SKM-1 treated with dmso at 0.1 percent for 144 hours (cell line): ENCODE results near the gene TRMT11.
A peak's percentile ranks its signal among the peaks of the same experiment; 100 is the strongest.
"Not testable (repeated sequence)": the region's sequence is repeated elsewhere in the genome, so short reads cannot be mapped to it uniquely, and the experiment has no call there.

Source experiments
- DNase-seq: peaks from one replicate; lab custom pipeline; 2025; ENCODE audit not compliant: unreplicated experiment; lab: John Stamatoyannopoulos, UW

Gene TRMT11

DNA sequence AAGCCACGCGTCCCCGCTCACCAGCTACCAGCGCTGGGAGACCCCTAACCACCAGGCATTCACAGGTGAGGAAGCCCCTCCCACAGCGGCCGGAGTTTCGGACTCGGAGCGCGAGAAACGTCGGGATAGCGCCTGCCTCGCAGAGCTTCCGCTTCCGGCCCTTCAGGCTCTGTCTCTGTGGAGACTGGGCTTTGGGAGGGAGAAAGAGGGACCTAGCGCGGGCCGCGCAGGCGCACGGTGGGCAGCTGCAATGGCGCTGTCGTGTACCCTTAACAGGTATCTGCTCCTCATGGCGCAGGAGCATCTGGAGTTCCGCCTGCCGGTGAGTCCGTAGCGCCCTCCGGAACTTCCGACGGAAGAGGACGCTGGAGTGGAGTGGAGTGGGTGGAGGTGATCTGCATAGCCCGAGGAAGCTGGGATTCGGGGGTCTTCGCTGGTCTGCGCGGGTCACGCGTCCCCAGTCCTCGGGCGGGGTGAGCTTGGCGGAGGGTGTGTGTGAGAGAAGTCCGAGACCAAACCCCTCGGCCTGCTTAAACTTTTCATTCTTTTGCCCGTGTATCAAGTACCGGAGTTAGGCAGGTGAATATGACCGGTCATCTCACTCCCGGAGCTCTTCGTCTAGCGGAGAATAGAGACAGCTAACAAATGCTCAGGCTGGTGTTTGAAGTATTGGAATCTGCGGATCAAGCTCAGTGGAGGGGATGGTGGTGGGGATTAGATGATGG is at the start of gene TRMT11:
Gene TRMT11 (plus strand): TSS at position 240 of the 725 bp plus-strand sequence. CDS start 11 bp downstream, at position 251.
- DNase-seq, result peak; percentile 84

DNA sequence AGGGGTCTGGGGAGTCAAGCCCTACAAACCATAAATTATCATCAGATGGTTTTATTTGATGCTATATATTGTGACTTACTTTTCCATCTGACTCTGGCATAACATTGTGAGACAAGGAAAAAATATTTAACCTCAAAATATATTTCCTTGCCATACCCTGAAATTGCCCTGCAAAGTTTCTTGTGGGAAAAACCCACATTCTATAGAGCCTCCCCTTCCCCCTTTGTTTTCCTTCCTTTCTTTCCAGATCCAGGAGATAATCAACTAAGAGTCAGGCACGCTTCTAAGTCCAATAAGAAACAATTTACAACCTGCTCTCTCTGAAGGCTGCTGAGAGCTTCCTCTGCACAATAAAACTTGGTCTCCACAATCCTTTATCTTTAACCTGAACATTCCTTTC is 47.3 kb upstream of the TRMT11 start:
- DNase-seq, result no peak

DNA sequence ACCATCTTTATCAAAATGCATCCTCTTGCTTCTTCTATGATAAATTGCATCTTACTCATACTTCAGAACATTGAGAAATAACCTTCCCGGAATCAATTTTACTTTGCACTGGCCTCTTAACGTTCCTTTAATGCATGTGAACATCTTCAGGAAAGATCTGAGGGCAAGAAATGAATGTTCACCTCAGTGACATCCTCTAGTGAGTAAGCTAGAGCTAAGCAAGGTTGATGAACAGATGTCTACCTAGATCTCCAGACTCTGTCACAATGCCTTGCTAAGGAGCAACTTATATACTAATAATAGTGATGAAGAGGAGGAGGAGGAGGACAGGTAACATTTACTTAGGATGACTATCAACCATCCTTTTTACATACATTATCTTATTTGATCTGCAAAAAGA is 46.5 kb upstream of the TRMT11 start:
- no peak for DNase-seq

- no peak for DNase-seq
These were observed 45.9 kb upstream of the TRMT11 start for GRCh38 chr6:125940247-125941041.

DNA sequence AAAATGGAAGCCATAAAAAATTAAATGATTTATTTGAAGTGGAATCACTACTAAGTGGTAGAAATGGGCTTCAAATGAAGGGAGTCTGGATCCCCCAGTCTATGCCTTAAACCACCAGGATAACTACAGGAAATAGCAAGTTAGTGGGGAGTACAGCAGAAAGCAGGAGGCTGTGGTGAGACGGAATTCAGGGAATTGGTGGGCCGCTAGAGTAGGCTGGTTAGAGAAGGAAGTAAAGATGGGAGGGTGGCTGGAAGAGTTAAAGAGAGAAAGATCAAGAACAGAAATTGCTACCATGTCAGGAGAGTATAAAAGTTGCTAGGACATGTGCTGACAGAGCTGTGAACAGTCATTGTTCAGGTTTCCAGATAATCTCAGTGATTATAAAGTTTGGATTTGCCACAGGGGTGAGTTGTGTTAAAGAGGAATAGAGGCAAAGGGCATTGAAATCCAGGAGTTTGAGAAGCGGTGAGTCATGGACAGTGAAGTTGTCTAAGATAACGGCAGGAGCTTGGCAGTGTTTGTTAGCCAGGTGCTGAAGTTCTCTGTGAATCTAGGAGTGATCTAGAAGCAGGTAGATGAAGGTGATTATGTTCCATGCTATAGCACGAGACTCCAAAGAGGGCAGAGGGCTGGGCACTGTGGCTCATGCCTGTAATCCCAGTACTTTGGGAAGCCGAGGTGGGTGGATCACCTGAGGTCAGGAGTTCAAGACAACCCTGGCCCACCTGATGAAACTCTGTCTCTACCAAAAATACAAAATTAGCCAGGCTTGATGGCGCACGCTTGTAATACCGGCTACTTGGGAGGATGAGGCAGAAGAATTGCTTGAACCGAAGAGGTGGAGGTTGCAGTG is 43.4 kb upstream of the TRMT11 start:
- no peak for DNase-seq

DNA sequence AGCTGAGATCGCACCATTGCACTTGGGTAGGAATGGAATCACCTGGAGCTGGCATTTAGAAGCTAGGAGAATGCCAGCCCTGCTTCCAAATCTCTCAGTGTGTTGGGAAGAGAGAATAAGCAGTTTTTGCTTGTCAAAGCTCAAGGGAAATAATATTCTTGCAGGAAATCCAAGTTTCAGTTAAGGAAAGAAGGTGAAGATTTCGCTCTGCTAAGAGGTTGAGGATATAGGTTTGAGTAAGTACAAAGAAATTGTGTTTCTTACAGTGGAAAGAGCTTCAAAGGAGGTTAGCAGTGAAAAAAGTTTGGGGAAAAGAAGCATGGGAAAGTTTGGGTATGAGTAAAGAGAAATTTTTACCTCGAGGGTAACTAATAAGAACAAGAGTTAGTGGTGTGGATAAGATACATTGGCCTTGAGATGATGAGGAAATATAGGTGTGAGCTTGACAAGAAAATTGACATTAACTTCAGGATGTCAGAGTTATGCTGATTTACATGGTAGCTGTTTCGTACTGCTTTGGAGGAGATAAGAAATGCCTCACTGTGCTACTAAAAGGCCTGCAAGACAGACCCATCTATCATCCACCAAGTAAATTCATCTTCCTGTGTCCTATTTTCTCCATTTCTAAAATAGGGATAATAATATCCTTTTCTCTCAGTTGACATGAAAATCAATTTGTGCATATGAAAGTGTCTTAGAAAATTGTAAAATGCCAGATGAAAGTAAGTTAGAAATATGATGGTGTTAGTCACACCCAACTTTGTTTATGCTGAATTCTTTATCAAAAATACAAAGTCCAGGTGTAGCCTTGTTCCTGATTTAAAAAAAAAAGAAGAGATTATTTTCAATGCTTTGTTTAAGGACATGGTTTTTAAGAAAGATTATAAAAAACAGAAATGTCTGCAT is 42.6 kb upstream of the TRMT11 start:
- DNase-seq, result no peak

- peak; percentile 60 for DNase-seq
These were observed 41.9 kb upstream of the TRMT11 start for GRCh38 chr6:125944434-125944816.

GRCh38 chr6:125944896-125945295 is 41.4 kb upstream of the TRMT11 start:
- DNase-seq, result no peak

GRCh38 chr6:125945378-125946141 is 40.8 kb upstream of the TRMT11 start:
- no peak for DNase-seq

GRCh38 chr6:125947615-125948014 is 38.7 kb upstream of the TRMT11 start:
- no peak for DNase-seq

- no peak for DNase-seq
These were observed 37.9 kb upstream of the TRMT11 start for GRCh38 chr6:125948455-125948854.

GRCh38 chr6:125949069-125949468 is 37.3 kb upstream of the TRMT11 start:
- no peak for DNase-seq

DNA sequence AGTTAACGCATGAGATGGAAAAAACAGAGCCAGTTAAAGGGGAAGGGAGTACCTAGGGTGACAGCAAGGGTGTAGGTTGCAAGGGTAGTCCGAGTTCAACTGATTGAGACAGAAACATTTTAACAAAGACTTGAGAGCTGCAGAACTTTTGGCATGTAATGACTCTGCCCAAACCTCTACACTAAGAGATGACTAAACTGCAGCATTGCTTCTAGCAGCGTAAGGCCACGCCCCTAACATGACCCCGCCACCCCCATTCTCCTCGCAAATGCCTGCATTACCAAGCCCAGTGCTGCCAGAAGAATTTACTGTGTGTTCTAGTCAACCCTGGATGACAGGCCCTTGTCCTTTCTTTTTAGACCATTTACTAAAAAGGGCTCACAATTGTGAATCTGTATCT is 36.0 kb upstream of the TRMT11 start:
- DNase-seq, result no peak

DNA sequence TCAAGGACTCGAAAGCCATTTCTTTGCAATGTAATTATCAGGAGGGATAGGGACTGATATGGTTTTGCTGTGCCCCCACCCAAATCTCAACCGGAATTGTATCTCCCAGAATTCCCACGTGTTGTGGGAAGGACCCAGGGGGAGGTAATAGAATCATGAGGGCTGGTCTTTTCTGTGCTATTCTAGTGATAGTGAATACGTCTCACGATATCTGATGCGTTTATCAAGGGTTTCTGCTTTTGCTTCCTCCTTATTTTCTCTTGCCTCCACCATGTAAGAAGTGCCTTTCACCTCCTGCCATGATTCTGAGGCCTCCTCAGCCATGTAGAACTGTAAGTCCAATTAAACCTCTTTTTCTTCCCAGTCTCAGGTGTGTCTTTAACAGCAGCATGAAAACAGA is 35.6 kb upstream of the TRMT11 start:
- DNase-seq, result not testable (repeated sequence)

GRCh38 chr6:125951323-125951722 is 35.0 kb upstream of the TRMT11 start:
- no peak for DNase-seq

DNA sequence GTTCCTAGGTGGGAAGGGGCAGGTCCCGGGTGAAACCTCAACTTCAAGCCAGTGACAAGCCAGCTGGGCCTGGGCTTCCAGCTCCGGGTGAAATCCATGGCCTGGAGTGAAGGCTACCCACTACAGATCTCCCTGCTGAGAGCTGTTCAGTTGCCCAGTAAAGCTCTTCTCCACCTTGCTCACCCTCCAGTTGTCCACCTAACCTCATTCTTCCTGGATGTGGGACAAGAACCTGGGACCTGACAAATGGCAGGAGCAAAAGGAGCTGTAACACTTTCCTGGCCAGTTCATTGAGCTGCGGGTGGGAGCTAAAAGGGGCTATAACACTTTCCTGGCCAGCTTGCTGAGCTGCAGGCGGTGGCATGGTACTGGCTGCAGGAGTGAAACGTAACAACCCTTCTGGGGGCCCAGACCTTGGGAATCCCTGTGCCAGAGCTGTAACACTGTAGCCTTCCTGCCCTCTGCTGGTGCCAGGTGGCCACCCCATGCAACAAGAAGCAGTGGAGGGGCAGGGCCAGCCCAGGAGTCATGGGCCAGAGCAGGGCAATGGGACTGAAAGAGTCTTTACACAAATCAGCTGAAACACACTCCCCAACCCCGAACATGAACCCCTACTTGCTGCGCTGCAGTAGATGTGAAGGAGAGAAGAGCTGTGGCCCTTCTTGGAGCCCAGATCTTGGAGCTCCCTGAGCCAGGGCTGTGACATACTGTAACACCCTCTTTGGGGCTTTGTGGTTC is 33.4 kb upstream of the TRMT11 start:
- no peak for DNase-seq

DNA sequence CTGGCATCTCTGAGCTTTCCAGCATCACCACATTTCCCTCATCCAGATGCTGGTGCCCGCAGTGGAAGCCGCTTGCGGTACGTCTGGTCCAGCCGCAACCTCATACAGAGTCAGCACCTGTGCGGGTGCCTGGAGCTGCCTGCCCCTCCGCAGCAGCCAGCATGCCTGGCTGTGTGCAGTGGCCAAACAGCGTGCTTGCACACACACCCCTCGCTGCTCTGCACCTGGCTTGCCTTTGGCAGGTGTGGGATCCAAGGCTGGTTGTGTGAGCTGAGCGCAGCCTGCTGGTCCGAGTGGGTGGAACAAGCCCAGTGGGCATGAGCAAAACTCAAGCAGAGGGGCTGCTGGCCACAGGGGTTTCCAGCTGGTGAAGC is 32.9 kb upstream of the TRMT11 start:
- DNase-seq, result no peak

DNA sequence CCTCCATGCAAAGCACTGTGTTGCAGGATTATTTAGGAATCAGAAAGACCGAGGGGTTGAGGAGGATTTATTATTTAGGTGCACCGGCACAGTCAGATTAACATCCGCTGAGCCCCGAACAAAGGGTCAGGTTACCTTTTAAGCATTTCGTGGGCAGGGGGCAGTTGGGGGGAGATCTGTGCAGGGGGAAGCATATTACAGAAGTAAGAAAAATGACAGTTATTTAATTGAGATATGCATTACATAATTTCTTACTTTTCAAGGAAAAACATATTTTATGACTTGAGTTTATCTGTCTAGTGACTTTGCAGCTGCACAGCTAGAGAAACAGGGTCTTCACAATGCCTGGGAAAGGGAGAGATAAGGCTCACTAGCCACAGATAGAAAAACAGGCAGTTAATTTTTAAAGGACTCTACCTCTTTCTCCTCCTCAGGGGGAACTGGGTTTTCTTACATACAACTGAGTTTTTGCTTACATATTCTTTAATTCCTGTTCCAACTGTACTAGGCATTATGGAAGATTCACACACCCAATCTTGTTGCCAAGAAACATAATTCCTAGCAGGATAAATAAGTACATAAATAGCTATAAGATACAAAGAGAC is 31.5 kb upstream of the TRMT11 start:
- no peak for DNase-seq

DNA sequence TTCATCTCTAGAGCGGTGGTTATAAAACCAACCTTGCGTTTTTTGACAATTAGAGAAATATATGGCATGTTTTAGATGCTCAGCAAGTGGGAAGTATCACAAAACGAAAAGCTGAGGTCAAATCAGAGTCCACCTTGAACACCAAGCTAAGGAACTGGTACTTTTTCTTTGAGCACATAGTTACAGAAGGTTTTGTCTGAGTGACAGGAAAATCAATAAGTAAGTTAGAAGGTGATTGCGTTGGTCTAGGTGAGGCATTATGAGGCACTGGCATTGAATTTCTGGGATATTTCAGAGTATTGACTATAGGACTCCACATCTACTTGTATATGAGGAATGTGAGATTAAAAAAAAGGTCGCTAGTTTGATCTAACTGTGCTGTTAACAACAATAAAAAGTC is 30.4 kb upstream of the TRMT11 start:
- DNase-seq, result no peak
